ENCODE results near the gene ATF7. TPM values are rescaled to one million over a fixed set of nuclear protein-coding genes. Genes with fewer than 3 reads are reported as not detected.

The ATF7 gene
- total RNA-seq, 3 donors from 2014 or later = 31.4 to 34.1 (median 33.4) TPM

DNA sequence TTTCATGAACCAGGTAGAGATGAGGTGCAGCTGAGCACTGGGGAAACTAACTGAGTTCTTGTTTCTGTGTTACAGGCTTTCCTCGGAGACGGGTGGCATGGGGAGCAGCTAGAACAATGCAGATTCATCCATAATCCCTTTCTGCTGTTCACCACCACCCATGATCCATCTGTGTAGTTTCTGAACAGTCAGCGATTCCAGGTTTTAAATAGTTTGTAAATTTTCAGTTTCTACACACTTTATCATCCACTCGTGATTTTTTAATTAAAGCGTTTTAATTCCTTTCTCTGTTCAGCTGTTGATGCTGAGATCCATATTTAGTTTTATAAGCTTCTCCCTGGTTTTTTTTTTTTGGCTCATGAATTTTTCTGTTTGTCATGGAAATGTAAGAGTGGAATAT lies 146.9 kb downstream of the ATF7 start:
- no peaks in the 10 kb centered on the region for H3K9me3 ChIP-seq
- peak overlapping the region in 1 of 2 donors; percentile 53 for H3K27ac ChIP-seq
- H3K36me3 ChIP-seq = peaks cover 7% of the 10 kb centered on the region
- H3K27me3 ChIP-seq = no peaks in the 10 kb centered on the region
- H3K4me1 ChIP-seq = no peaks in the 10 kb centered on the region
- TF ChIP-seq POLR2A (IDR thresholded peaks at IDR 0.05) (no peak), POLR2AphosphoS5 (IDR thresholded peaks at IDR 0.05) (no peak)
- TF ChIP-seq, protein P1, sequence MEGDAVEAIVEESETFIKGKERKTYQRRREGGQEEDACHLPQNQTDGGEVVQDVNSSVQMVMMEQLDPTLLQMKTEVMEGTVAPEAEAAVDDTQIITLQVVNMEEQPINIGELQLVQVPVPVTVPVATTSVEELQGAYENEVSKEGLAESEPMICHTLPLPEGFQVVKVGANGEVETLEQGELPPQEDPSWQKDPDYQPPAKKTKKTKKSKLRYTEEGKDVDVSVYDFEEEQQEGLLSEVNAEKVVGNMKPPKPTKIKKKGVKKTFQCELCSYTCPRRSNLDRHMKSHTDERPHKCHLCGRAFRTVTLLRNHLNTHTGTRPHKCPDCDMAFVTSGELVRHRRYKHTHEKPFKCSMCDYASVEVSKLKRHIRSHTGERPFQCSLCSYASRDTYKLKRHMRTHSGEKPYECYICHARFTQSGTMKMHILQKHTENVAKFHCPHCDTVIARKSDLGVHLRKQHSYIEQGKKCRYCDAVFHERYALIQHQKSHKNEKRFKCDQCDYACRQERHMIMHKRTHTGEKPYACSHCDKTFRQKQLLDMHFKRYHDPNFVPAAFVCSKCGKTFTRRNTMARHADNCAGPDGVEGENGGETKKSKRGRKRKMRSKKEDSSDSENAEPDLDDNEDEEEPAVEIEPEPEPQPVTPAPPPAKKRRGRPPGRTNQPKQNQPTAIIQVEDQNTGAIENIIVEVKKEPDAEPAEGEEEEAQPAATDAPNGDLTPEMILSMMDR (IDR thresholded peaks at IDR 0.05) = no peak
- no peak overlapping the region for H3K4me3 ChIP-seq
- intact Hi-C loops (cut with DNase I; ENCODE audit: low total_unique reads) = no loop called here
- DNase-seq (ENCODE audit: low spot score in 2 of 2) = no peak

DNA sequence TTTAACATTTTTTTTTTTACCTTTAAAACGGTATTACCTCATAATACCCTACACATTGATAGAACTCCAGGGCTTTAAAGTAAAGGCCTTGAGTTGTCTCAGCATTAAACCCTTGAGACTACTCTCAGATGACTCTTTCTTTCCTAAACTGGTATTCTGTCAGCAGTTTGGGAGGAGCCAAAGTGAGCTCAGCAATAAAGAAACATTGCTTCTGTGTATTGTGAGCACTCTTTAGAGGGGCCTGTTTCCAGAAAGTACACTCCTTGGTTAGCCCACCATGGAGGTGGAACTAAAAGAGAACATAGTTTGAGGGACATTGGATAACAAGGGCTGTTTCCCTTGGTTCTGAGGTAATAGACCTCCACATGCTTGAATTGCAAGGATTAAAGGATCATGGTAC lies 147.3 kb downstream of the ATF7 start:
- TF ChIP-seq POLR2AphosphoS5 (IDR thresholded peaks at IDR 0.05) = no peak
- TF ChIP-seq POLR2A (IDR thresholded peaks at IDR 0.05) = no peak
- TF ChIP-seq, protein P1 (IDR thresholded peaks at IDR 0.05) = no peak
- no peak overlapping the region for H3K4me3 ChIP-seq
- no peaks in the 10 kb centered on the region for H3K27me3 ChIP-seq
- no peaks in the 10 kb centered on the region for H3K9me3 ChIP-seq
- peaks cover 7% of the 10 kb centered on the region for H3K36me3 ChIP-seq
- no peaks in the 10 kb centered on the region for H3K4me1 ChIP-seq
- no peak for DNase-seq (ENCODE audit: low spot score in 2 of 2)
- intact Hi-C loops (cut with DNase I; ENCODE audit: low total_unique reads) = no loop called here
- H3K27ac ChIP-seq = peak overlapping the region in 1 of 2 donors; percentile 53

DNA sequence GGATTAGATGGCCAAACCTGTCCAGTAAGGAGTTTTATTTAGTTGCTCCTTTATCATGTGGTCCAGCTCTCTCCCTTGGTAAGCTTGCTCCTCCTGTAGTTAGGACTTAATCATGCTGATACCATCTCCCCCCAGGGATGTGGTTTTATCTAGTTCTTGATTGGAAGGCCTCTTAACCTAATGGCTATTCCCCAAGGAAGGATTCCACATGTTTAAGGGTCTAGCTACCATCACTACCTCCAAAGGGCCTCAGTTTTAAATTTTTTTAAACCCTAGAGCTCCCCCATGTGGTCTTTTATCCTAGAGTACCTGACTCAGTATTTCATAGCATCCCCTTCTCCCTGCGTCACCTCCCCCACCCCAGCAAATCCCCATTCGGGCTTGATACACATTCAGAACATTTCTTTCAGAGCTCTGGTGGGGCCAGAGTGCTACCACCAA lies 149.4 kb downstream of the ATF7 start:
- no peak for TF ChIP-seq POLR2AphosphoS5 (IDR thresholded peaks at IDR 0.05)
- no peak for TF ChIP-seq POLR2A (IDR thresholded peaks at IDR 0.05)
- TF ChIP-seq, protein P1 (IDR thresholded peaks at IDR 0.05) = no peak
- peaks cover 0 to 5% of the 10 kb centered on the region in 2 donors for H3K4me1 ChIP-seq
- DNase-seq (ENCODE audit: low spot score in 2 of 2) = no peak
- peak overlapping the region; percentile 0 to 50 for H3K27ac ChIP-seq
- no peaks in the 10 kb centered on the region for H3K9me3 ChIP-seq
- no peak overlapping the region for H3K4me3 ChIP-seq
- H3K27me3 ChIP-seq = no peaks in the 10 kb centered on the region
- intact Hi-C loops (cut with DNase I; ENCODE audit: low total_unique reads) = no loop called here
- peaks cover 7% of the 10 kb centered on the region for H3K36me3 ChIP-seq

DNA sequence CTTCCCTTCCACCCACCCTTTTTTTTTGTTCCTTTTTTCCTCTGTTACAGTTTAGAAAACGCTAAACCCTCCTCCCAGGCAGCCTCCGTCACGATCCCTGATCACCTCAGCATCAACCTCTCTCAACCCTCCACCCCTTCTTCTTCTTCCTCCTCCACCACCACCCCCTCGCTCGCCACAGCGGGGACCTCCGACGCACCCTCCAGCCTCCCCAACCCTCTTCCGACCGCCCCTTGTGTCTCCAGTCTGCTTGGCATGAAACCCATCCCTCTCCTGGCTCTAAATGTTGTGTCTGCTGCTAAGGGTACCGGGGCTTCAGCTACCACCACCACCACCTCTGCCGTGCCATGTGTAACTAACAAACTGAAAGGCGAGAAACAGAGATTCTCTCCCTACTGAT lies 151.4 kb downstream of the ATF7 start:
- Histone ChIP-seq H3K9me3 (no peaks in the 10 kb centered on the region), H3K4me3 (peak overlapping the region in 1 of 3 donors; percentile 29), H3K36me3 (peaks cover 7% of the 10 kb centered on the region), H3K4me1 (peaks cover 0 to 5% of the 10 kb centered on the region in 2 donors), H3K27ac (peak overlapping the region; percentile 50 to 73), H3K27me3 (no peaks in the 10 kb centered on the region)
- TF ChIP-seq, protein P1 (IDR thresholded peaks at IDR 0.05) = no peak
- TF ChIP-seq POLR2A (IDR thresholded peaks at IDR 0.05) (no peak), POLR2AphosphoS5 (IDR thresholded peaks at IDR 0.05) (no peak)
- intact Hi-C loops (cut with DNase I; ENCODE audit: low total_unique reads) = no loop called here
- DNase-seq (ENCODE audit: low spot score in 2 of 2) = no peak

DNA sequence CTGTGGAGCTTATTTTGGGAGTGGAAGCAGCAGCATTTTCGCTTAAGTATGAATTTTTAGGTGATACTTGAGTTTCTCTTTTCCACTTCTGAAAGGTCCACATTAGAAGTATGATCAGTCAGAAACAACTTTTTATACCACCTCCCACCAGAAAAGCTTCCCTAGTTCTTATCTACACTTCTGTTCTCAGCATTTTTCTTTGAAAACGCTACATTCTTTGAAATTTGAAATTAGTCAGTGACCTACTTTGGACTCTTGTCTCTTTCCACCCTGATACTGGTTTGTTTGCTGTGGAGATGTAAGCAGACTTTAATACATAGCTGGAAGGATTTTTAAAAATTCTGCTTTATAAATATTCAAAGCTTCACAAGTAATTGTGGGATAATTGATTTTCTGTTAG lies 152.1 kb downstream of the ATF7 start:
- no peak overlapping the region for H3K4me3 ChIP-seq
- H3K36me3 ChIP-seq = peaks cover 7% of the 10 kb centered on the region
- intact Hi-C loops (cut with DNase I; ENCODE audit: low total_unique reads) = no loop called here
- H3K27ac ChIP-seq = peak overlapping the region in 1 of 2 donors; percentile 50
- no peaks in the 10 kb centered on the region for H3K27me3 ChIP-seq
- no peaks in the 10 kb centered on the region for H3K9me3 ChIP-seq
- TF ChIP-seq POLR2A (IDR thresholded peaks at IDR 0.05) = no peak
- TF ChIP-seq, protein P1 (IDR thresholded peaks at IDR 0.05) = no peak
- peaks cover 0 to 5% of the 10 kb centered on the region in 2 donors for H3K4me1 ChIP-seq
- no peak for DNase-seq (ENCODE audit: low spot score in 2 of 2)

Data from breast epithelium (tissue), 4 donors.